RCC 7860 (cell line): ENCODE data around the gene ABCC1.
"Not testable (repeated sequence)": the region's sequence is repeated elsewhere in the genome, so short reads cannot be mapped to it uniquely, and the experiment has no call there.

Experiments
- DNase-seq: peaks from one replicate; pipeline ENCODE4 v3.0.0-alpha.2; 2015; ENCODE audit warnings: low spot score
- FAIRE-seq: peaks from 2 replicates; lab custom pipeline; 2012; peaks lifted over from hg19 to GRCh38; lab: Jason Lieb, UNC

ABCC1 gene

DNA sequence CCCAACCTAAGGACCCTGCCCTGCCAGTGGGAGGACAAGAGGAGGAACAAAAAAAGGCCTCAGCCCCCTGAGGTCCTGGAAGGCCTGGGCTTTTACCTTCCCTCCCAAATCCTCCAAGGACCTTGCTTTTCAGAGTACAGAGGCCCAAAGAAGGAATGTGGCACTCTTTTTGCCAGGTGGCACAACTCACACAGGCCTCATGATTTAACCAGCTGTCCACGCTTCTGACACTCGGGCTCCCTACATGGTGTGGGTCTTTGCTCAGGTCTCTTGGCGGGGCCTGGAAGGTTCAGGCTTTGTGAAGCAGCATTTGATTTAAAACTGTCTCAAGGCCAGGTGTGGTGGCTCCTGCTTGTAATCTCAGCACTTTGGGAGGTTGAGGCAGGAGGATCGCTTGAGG lies 153.3 kb downstream of the ABCC1 start:
- DNase-seq (no peak), FAIRE-seq (no peak)

DNA sequence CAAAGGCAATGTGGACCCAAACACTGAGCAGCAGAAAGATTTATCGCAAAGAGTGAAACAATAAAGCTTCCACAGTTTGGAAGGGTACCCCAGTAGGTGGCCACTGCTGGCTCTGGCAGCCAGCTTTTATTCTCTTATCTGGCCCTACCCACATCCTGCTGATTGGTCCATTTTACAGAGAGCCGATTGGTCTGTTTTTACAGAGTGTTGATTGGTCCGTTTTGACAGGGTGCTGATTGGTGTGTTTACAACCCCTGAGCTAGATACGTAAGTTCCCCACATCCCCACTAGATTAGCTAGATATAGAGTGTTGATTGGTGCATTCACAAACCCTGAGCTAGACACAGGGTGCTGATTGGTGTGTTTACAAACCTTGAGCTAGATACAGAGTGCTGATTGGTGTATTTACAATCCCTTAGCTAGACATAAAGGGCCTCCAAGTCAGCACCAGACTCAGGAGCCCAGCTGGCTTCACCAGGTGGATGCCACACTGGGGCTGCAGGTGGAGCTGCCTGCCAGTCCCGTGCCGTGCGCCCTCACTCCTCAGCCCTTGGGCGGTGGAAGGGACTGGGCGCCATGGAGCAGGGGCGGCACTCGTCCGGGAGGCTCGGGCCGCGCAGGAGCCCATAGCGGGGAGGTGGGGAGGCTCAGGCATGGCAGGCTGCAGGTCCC lies 154.9 kb downstream of the ABCC1 start:
- not testable (repeated sequence) for FAIRE-seq, DNase-seq

GRCh38 chr16:16104804-16105141 lies 155.4 kb downstream of the ABCC1 start:
- not testable (repeated sequence) for DNase-seq, FAIRE-seq

- DNase-seq (no peak), FAIRE-seq (no peak)
Measured at GRCh38 chr16:16105646-16106045, 156.2 kb downstream of the ABCC1 start.

DNA sequence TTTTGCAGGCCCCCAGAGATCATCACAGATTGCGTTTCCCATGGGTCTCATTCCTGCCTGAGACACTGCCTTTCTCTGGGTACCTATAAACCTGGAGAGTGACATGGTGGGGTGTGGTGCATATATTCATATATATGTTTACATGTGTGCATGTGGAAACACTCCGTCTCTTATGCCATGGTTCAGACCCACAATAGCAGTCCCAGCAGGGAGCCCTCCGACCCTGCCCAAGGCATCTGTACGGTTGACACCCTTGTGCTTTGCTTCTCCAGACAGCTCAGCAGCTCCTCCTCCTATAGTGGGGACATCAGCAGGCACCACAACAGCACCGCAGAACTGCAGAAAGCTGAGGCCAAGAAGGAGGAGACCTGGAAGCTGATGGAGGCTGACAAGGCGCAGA lies 157.1 kb downstream of the ABCC1 start:
- DNase-seq = no peak
- no peak for FAIRE-seq

DNA sequence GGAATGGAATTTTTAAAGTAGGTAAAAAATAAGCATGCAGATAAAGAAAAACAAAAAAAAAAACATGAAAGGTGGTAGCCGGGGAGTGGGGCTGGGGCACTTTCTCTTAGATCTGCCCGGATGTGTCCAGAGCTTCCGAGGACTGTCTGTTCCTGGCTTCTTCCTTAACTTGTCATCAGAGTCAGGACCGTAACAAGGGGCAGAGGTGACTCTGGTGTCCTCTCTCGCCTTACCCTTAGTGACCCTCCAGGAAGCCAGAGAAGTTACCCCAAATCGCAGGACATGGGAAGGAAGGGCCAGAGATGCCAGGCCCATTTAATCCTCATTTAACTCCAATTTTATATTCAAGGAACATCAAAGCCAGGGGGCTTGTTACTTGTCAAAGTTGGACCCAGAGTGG lies 158.4 kb downstream of the ABCC1 start:
- DNase-seq (no peak), FAIRE-seq (no peak)

- DNase-seq (no peak), FAIRE-seq (no peak)
Measured at GRCh38 chr16:16108759-16109158, 159.3 kb downstream of the ABCC1 start.

DNA sequence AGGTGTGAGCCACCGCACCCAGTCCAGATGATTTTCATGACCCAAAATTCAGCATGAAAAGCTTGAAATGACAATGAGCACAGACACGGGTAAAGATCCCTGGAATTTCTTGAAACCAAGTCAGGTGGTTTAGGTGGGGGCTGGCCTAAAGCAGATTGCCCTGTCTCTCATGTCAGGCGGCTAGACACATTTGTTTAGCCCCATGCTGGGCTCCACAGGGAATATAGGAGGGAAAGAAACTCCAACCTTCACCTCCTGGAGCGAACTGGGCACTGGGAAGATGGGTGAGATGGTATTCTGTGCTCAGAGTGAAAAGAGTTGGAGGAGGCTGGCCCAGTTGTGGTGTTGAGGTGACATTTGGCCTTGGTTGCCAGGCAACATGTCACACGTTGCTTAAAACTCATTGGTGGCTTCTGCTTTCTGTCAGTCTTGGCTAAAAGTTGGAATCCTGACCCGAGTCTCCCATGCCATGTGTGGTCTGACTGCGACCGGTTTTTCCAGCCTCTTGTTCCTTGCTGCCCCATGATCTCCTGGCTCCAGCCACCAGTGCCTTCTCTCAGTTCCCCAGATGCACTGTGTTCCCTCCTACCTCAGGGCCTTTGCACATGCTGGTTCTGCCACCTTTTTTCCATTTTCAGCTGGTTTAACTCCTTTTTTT lies 160.2 kb downstream of the ABCC1 start:
- FAIRE-seq (no peak), DNase-seq (no peak)

- no peak for DNase-seq
- FAIRE-seq = no peak
Measured at GRCh38 chr16:16110111-16110490, 160.7 kb downstream of the ABCC1 start.

- FAIRE-seq = no peak
Measured at GRCh38 chr16:16111639-16112038, 162.2 kb downstream of the ABCC1 start.

GRCh38 chr16:16112450-16113053 lies 163.1 kb downstream of the ABCC1 start:
- DNase-seq (no peak), FAIRE-seq (no peak)

More at GRCh38 chr16:16111639-16112038, 162.2 kb downstream of the ABCC1 start:
- no peak for DNase-seq

DNA sequence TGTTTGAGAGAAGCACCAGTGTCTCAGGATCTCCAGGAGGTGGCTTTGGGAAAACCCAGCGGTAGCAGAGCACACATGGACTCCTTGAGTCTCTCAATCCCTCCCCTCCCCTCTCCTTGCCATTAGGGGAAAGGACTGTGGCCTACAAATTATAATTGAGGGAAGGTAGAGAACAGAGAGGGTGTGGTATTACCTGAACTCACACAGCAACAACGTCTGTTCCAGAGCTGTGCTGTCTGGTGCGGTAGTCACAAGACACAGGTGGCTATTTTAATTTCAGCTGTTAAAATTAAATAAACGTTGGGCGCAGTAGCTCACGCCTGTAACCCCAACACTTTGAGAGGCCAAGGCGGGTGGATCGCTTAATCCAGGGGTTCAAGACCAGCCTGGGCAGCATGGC lies 163.7 kb downstream of the ABCC1 start:
- FAIRE-seq (no peak), DNase-seq (no peak)

- FAIRE-seq = no peak
Measured at GRCh38 chr16:16116841-16117240, 167.4 kb downstream of the ABCC1 start.

GRCh38 chr16:16118337-16118736 lies 168.9 kb downstream of the ABCC1 start:
- FAIRE-seq = no peak
- DNase-seq = no peak

More at GRCh38 chr16:16116841-16117240, 167.4 kb downstream of the ABCC1 start:
- no peak for DNase-seq

DNA sequence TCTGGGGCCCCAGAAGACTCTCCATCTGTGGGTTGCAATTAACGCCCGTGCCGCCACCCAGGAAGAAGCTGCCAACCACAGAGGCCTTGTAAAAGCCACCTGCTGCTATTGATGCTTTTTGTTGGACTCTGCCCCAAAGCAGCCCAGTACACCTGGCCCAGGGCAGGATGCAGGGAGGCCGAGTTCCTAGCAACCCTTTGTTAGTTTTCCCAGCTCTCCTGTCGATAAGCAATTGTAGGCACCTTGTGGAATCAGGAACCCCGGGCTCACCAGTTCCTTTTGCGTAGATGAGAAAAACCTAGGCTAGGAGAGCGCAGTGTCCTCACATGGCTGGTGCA lies 170.6 kb downstream of the ABCC1 start:
- DNase-seq = no peak
- no peak for FAIRE-seq

GRCh38 chr16:16120382-16121184 lies 171.2 kb downstream of the ABCC1 start:
- DNase-seq (no peak), FAIRE-seq (no peak)

GRCh38 chr16:16121185-16121727 lies 171.8 kb downstream of the ABCC1 start:
- no peak for DNase-seq
- no peak for FAIRE-seq

DNA sequence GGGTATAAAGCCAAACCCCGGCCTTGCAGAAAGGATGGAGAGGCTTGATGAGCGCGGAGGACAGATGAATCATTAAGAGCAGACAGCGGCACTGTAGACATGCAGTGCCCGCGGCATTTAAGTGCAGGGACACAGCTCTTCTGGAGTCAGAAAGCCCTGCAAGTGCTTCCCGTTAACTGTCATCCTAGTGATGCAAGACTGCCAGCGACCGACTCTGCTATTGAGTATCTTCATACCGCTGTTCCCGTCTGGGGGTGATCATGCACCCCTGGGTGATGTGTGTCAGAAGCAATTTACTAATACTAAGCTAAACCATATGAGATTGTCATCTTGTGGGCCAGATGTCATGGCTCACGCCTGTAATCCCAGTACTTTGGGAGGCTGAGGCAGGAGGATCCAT lies 172.8 kb downstream of the ABCC1 start:
- DNase-seq (no peak), FAIRE-seq (no peak)

DNA sequence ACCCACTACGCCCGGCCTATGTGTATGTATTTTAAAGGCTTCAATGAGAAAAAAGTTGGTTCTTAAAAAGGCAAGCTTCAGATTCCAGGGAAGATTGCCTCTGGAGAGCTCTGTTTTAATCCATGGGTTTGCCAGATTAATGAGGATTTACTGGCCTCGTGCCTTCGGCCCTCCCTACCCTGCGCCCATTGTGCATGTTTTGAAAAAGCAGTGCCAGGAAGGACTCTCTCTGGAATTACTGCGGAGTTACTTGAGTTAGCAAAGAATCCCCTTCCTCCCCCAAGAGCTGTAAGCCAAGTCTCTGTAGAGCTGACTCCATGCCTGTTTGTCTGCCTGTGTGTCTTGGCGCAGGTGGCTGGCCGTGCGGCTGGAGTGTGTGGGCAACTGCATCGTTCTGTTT lies 175.0 kb downstream of the ABCC1 start:
- no peak for FAIRE-seq
- no peak for DNase-seq

GRCh38 chr16:16124974-16125373 lies 175.6 kb downstream of the ABCC1 start:
- no peak for DNase-seq

DNA sequence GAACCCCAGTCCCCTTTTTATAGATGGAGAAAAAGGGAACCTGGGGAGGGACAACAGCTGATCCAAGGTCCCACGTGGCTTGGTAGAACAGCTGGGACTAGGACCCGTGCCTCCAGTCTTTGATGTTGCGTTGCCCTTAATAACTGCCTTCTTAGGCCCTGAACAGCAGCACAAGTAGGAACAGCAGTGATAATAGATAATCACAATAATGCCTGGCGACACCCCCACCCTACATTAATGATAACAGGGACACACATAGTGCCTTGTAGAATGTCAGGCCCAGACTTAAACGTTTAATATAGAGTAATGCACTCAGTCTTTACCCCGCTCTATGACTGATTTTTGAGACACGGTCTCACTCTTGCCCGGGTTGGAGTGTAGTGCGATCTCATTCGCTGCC lies 177.5 kb downstream of the ABCC1 start:
- FAIRE-seq (no peak), DNase-seq (no peak)

More at GRCh38 chr16:16124974-16125373, 175.6 kb downstream of the ABCC1 start:
- FAIRE-seq = no peak
